Right renal pelvis (tissue), 4 donors: ENCODE data around the gene ARHGAP23. TPM values are rescaled to one million over a fixed set of nuclear protein-coding genes. Genes with fewer than 3 reads are reported as not detected.

ENCODE experiments used
- DNase-seq, 4 donors: peaks; one replicate each; pipeline ENCODE4 v3.0.0-alpha.2; 2013; ENCODE audit warnings: low read depth in 4 of 4, low spot score in 3 of 4, missing footprints in 1 of 4
- polyA plus RNA-seq, 4 donors: library from polyadenylated mRNA; unstranded; fragments of 120-200 nt; gene quantifications; one replicate each; pipeline ENCODE4 v1.2.1, GENCODE V29; 2013; ENCODE audit not compliant: insufficient read length in 4 of 4

The ARHGAP23 gene
- polyA plus RNA-seq, 4 donors, result 52.0 to 68.4 (median 60.2) TPM

GRCh38 chr17:38560503-38561318 is 132.4 kb downstream of the ARHGAP23 start:
- DNase-seq, result no peak

- DNase-seq, result no peak
These were observed 133.4 kb downstream of the ARHGAP23 start for GRCh38 chr17:38561416-38562214.

Other genes with a start within 250 kb of the ARHGAP23 start
- not detected for gene TBC1D3, start 235.9 kb upstream of the ARHGAP23 start, polyA plus RNA-seq
- 10 to 100 TPM; 67.2 to 74.4 (median 69.9) TPM for gene MRPL45, start 131.3 kb upstream of the ARHGAP23 start, polyA plus RNA-seq
- under 1 TPM; 0.06 to 0.40 (median 0.08) TPM for gene GPR179, start 84.5 kb upstream of the ARHGAP23 start, polyA plus RNA-seq
- gene SOCS7, start 76.6 kb upstream of the ARHGAP23 start, polyA plus RNA-seq, result 10 to 100 TPM; 16.9 to 20.4 (median 18.3) TPM
- gene SRCIN1, start 177.5 kb downstream of the ARHGAP23 start, polyA plus RNA-seq, result 1 to 10 TPM; 3.0 to 5.3 (median 3.7) TPM
- gene EPOP, start 246.5 kb downstream of the ARHGAP23 start, polyA plus RNA-seq, result 1 to 10 TPM; 1.4 to 1.8 (median 1.5) TPM